Stimulated activated CD4-positive, alpha-beta T cell treated with anti-CD3 and anti-CD28 coated beads, Interleukin-2, amount 100 ng/mL, for 48 hours (primary cell): ENCODE measurements around the gene MAGI1.
"Not testable (repeated sequence)": the region's sequence is repeated elsewhere in the genome, so short reads cannot be mapped to it uniquely, and the experiment has no call there.

Experiments
- DNase-seq, 2 donors: peaks; one replicate each; pipeline ENCODE4 v3.0.0-alpha.2; 2020

The MAGI1 gene

GRCh38 chr3:65864357-65864904, 174.3 kb downstream of the MAGI1 start:
- DNase-seq: no peak

DNA sequence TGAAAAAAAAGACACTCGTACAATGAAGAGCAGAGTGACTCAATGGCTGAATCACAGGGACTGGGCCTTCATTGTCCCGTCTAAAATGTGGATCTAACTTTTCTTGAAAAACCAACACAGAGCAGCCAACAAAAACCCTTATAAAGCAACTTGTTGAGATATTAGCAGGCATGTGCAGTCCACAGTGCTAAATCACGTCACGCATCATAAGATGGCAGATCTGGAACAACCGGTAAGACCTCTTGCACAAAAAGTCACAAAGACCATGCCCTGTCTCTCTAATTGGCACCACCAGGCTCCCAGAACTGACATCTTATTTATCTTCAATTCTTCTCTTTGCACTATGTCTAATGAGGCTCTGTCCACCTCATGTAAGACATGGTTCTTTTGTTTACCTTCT, 177.0 kb downstream of the MAGI1 start:
- no peak for DNase-seq

DNA sequence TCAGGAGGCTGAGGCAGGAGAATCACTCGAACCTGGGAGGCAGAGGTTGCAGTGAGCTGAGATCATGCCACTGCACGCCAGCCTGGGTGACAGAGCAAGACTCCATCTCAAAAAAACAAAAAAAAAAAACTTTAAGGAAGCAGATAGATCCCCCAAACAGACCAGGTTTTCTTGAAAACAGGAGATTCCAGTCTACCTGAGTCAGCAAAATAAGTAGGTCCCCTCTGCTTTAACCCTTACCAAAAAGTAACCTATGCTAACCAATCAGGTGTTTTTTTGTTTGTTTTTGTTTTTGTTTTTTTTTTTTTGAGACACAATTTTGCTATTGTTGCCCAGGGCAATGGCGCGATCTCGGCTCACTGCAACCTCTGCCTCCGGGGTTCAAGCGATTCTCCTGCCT, 179.1 kb downstream of the MAGI1 start:
- DNase-seq: not testable (repeated sequence)

DNA sequence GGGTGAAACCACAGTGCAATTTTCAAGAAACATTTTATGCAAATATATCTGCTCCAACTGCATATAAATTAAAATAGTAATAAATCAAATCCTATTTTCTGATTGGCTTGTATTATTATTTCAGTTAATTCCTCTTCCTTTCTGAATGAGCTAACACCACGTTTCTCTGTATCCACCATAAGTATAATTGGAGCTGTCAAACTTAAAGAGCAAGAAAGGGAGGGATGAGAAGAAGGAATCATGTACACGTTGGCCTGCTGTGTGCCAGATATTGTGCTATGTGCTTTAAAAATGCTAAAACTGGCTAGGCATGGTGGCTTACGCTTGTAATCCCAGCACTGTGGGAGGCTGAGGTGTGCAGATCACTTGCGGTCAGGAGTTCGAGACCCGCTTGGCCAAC, 180.0 kb downstream of the MAGI1 start:
- DNase-seq: no peak

DNA sequence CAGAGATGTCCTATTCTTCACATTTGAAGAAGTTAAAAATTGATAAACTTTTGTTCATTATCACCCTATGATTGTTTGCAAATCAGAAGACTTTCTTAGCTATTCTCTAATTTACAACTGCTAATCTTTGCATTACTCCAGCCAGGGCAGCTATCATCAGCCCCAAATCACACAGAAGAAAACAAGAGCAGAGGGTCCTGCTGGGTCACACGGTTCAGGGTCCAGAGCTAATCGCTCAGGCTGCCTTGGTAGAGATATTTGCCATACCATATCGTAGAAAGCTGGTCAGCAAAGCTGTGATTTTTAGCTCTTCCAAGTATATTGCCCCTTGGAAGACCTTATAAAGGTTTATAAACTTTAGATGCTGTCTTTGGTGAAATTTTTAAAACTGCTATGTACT, 181.4 kb downstream of the MAGI1 start:
- no peak for DNase-seq

DNA sequence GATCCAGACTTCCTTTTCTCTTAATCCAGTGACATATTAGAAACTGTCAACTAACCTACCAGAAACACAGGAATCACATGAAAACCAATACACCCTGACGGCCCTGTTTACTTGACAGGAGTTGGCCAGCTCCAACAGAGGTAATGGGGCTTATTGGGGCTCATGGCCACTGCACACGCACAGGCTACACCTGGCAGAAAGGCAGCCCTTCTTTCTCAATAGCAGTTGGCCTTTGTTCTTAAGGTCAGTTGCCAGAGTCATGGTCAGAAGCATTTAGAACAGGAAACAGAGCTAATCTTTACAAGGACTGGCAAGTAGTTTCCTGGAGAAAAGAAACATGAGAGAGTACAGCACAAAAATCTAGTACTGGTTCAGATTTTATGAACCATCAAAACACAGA, 181.8 kb downstream of the MAGI1 start:
- no peak for DNase-seq

DNA sequence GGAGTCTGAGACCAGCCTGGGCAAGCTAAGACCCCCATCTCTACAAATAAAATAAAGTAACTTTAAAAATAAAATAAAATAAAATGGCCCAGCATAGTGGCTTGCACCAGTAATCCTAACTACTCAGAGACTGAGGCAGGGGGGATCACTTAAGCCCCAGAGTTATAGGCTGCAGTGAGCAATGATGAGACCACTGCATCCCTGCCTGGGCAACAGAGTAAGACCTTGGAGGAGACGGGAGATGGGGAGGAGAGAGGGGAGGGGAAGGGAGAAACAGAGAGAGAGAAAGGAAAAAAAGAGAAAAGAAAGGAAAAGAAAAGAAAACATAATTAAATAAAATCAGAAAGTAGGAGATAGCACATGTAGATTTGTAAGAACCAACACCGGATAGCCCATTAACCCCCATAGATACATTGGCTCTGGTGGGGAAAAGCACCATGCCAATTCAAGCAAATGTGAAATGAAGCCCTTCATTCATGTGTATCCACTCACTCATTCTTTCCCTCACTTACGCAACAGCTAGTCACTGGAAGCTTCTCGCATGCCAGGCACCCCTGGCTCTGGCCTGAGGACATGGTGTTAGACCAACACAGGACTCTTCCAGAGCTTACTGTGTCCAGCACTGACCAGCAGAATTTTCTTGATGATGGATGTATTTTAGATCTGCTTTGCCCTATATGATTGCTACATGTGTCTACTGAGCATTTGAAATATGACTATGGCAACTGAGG, 183.2 kb downstream of the MAGI1 start:
- DNase-seq: no peak

- DNase-seq: no peak
Measured at GRCh38 chr3:65854606-65855304, 184.0 kb downstream of the MAGI1 start.

- no peak for DNase-seq
Measured at GRCh38 chr3:65851827-65852226, 186.9 kb downstream of the MAGI1 start.

- no peak for DNase-seq
Measured at GRCh38 chr3:65850261-65850660, 188.5 kb downstream of the MAGI1 start.

GRCh38 chr3:65848024-65848423, 190.7 kb downstream of the MAGI1 start:
- DNase-seq: no peak

DNA sequence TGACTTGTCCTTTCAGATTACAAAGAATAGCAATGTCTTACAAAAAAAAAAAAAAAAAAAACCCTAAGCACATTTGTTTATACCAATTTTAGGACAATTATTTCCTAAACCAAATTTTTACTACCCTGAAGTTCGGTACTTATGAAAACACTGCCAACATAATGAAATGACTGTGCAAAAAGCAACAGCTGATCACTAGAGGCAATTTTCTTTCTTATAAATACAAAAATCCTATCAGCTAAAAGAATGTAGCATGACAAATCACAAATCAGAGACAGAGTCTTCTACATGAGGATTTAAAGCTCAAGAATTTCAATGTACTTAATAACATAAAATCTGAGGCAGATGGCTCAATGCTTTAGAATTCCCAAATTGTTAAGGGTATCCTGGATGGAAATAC, 191.8 kb downstream of the MAGI1 start:
- no peak for DNase-seq

- no peak for DNase-seq
Measured at GRCh38 chr3:65844370-65844769, 194.3 kb downstream of the MAGI1 start.

GRCh38 chr3:65843732-65844131, 195.0 kb downstream of the MAGI1 start:
- DNase-seq: no peak

- DNase-seq: no peak
Measured at GRCh38 chr3:65837604-65838003, 201.1 kb downstream of the MAGI1 start.

GRCh38 chr3:65836047-65836446, 202.7 kb downstream of the MAGI1 start:
- no peak for DNase-seq

DNA sequence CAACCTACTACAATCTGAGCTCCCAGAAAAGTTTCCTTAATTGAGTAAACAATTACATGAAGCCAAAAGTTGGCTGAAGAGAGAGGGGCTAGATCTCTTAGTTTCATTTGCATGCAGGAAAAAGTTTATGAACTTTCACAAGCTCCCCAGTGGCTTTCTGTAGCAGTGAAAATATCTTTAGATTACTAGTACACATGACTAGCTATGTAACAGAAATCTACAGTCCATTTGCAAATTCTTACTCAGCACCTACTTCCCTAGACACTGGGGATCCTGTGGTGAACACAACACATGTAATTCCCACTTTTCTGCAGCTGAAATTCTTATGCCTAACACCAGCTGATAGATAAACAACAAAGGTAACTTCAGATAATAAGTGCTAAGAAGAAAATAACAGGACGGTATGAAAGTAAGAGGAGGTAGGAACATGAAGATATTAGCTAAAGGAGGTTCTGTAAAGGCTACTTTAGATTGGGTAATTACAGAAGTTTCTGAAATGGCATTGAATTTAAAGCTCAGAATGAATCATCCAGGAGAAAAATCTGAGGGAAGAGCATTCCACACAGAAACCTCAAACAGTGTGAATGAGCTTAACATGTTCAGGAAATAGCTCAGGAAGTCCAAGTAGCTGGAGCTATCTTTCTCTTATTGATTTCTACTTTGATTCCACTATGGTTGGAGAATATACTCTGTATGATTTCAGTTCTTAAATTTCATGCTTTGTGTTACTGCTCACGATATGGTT, 204.8 kb downstream of the MAGI1 start:
- DNase-seq: no peak

DNA sequence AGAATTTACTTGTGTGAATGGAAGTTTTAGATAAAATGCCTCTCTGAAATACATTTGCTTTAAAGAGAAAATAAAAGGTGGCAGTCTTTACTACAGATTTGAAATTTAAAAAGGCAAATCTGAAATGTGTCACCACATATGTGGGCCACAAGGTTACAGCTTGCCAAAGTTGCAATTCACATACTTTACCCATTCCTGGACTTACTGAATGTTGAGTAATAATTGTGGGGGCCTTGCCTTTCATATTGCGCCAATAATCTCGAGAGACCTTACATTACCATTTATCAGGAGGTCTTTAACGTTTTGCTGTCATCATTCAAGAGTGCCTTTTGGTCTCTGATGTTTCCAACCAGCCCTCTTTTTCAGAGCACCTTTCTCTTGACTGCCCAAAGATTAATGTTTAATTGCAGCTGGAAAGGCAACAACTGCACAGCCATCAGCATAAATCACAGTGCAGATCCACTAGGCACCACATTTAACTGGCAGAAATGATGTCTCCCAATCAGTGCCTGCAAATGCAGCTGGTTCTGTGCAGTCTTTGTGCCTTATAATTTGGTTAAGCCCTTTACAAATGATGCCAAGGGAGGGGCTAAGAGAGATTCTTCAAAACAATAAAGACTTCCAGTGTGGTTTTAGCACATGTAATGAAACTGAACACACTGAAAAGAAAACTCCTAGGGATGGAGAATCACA, 206.8 kb downstream of the MAGI1 start:
- DNase-seq: no peak

DNA sequence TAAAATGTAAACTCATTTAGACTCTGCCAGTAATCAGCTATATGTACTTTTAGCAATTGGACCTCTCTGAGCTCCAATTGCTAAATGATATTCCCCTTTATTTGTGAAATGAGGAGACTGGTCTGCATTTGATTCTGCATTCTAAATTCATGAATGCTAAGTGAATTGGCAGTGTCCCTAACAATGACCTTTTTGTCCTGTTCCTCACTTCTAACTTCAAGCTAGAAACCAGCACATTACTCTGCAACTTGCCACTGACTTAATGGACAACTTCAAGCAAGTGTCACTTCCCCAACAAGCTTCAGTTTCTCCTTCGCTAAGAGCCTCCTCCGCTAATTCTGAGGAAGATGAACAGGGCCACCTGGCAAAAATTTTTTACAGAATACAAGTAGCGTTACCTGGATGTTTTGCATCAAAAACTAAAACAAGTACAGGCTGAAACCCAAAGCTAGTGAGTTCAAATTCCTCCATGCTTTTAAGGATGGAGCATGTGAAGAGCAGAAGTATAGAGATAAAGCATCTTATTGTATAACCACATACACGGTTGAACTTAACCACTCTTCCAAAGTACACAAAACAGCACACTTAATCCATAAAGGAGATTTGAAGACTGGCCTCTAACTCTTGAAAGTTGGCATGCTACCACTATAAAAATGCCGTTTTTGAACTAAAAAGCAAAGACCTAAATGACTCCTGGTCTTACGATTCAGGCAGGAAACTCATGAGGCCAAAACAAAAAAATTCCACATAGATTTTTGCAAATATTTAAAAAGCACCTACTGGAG, 207.6 kb downstream of the MAGI1 start:
- no peak for DNase-seq

DNA sequence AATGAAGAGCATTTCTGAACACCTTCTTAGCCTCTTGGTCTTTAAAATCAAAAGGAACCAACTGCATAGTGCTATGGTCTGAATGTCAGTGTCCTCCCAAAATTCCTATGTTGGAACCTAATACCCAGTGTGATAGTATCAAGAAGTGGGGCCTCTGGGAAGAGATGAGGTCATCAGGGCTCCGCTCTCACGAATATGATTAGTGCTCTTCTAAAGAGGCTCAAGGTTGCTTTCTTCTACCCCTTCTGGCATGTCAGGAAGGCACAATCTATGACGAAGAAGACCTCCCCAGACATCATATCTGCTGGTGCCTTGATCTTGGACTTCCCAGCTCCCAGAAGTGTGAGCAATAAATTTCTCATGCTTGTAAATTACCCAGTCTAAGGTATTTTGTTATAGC, 209.5 kb downstream of the MAGI1 start:
- DNase-seq: no peak

DNA sequence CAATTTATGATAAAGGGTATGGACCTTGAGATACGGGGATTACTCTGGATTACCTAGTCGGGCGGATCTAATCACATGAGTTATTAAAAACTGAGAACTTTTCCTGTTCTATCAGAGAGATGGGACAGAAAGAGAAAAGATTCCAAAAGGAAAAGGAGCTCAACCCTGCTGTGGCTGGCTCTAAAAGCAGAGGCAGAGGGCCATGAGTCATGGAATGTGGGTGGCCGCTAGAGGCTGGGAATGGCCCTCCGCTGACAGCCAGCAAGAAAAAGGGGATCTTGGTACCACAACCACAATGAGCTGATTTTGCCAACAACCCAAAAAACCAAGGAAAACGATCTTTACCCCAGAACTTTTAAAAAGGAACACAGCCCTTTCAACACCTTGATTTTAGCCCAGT, 210.0 kb downstream of the MAGI1 start:
- no peak for DNase-seq

- no peak for DNase-seq
Measured at GRCh38 chr3:65827076-65827475, 211.6 kb downstream of the MAGI1 start.
